Measurements from ENCODE around the gene C8B.

- TF ChIP-seq, protein P1, sequence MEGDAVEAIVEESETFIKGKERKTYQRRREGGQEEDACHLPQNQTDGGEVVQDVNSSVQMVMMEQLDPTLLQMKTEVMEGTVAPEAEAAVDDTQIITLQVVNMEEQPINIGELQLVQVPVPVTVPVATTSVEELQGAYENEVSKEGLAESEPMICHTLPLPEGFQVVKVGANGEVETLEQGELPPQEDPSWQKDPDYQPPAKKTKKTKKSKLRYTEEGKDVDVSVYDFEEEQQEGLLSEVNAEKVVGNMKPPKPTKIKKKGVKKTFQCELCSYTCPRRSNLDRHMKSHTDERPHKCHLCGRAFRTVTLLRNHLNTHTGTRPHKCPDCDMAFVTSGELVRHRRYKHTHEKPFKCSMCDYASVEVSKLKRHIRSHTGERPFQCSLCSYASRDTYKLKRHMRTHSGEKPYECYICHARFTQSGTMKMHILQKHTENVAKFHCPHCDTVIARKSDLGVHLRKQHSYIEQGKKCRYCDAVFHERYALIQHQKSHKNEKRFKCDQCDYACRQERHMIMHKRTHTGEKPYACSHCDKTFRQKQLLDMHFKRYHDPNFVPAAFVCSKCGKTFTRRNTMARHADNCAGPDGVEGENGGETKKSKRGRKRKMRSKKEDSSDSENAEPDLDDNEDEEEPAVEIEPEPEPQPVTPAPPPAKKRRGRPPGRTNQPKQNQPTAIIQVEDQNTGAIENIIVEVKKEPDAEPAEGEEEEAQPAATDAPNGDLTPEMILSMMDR (IDR thresholded peaks at IDR 0.05) = no peak
- TF ChIP-seq POLR2A (IDR thresholded peaks at IDR 0.05) = no peak
Observed at GRCh38 chr1:56967900-56968832, 2.4 kb upstream of the C8B start.

All from uterus (tissue), 2 donors.